Stimulated activated CD8-positive, alpha-beta memory T cell treated with anti-CD3 and anti-CD28 coated beads, Interleukin-7, amount 100 ng/mL, for 4 hours (primary cell): ENCODE measurements around the gene RAD9A.
"Not testable (repeated sequence)": the region's sequence is repeated elsewhere in the genome, so short reads cannot be mapped to it uniquely, and the experiment has no call there.

Experiments
- DNase-seq, 2 donors: peaks; one replicate each; pipeline ENCODE4 v3.0.0-alpha.2; 2020; ENCODE audit warnings: low read depth in 2 of 2

Gene RAD9A

GRCh38 chr11:67395555-67396258 is 3.9 kb downstream of the RAD9A start:
- no peak for DNase-seq

GRCh38 chr11:67396259-67396581 is 4.4 kb downstream of the RAD9A start:
- DNase-seq, result no peak

GRCh38 chr11:67396587-67397389 is 5.0 kb downstream of the RAD9A start:
- no peak for DNase-seq

GRCh38 chr11:67397536-67397935 is 5.8 kb downstream of the RAD9A start:
- no peak for DNase-seq

- DNase-seq, result no peak
These were observed 6.3 kb downstream of the RAD9A start for GRCh38 chr11:67397986-67398660.

- no peak for DNase-seq
These were observed 7.1 kb downstream of the RAD9A start for GRCh38 chr11:67398661-67399563.

GRCh38 chr11:67400251-67400941 is 8.6 kb downstream of the RAD9A start:
- DNase-seq, result no peak

- no peak for DNase-seq
These were observed 9.2 kb downstream of the RAD9A start for GRCh38 chr11:67400942-67401494.

GRCh38 chr11:67401495-67402191 is 9.9 kb downstream of the RAD9A start, which contains the start of gene PPP1CA:
Gene PPP1CA (minus strand): TSS chr11:67401858. CDS start chr11:67401782, 76 bp downstream.
- peak; percentile 80 to 88 for DNase-seq

- not testable (repeated sequence) for DNase-seq
These were observed 10.5 kb downstream of the RAD9A start for GRCh38 chr11:67402192-67402839.

- not testable (repeated sequence) for DNase-seq
These were observed 11.3 kb downstream of the RAD9A start for GRCh38 chr11:67403085-67403484.

- peak in 1 of 2 donors; percentile 50 for DNase-seq
These were observed 12.9 kb downstream of the RAD9A start for GRCh38 chr11:67404515-67405195.

- no peak for DNase-seq
These were observed 13.4 kb downstream of the RAD9A start for GRCh38 chr11:67405196-67405567.

- DNase-seq, result no peak
These were observed 14.0 kb downstream of the RAD9A start for GRCh38 chr11:67405688-67406339.

- no peak for DNase-seq
These were observed 14.7 kb downstream of the RAD9A start for GRCh38 chr11:67406420-67406968.

- DNase-seq, result no peak
These were observed 15.3 kb downstream of the RAD9A start for GRCh38 chr11:67406969-67407687.

GRCh38 chr11:67407688-67408163 is 15.9 kb downstream of the RAD9A start:
- DNase-seq, result no peak
